Astrocyte (in vitro differentiated cells and primary cell): ENCODE results near the gene ZNF335. TPM values are rescaled to one million over a fixed set of nuclear protein-coding genes. Genes with fewer than 3 reads are reported as not detected.

Experiments used
- DNase-seq: peaks from one replicate; pipeline ENCODE4 v3.0.0-alpha.2; 2010; ENCODE audit warnings: low read depth
- FAIRE-seq: peaks from 2 replicates; lab custom pipeline; 2011; peaks lifted over from hg19 to GRCh38; lab: Jason Lieb, UNC
- H2AFZ ChIP-seq: 2 replicates; pipeline ENCODE4 v1.6.0; 2012; ENCODE audit warnings: low read depth, low read length, inconsistent platforms
- H3K27ac ChIP-seq: 2 replicates; pipeline ENCODE4 v1.5.1; 2011; ENCODE audit warnings: low read depth, low read length, inconsistent platforms
- H3K27me3 ChIP-seq: 2 replicates; pipeline ENCODE4 v1.6.0; 2011; ENCODE audit warnings: low read length, inconsistent platforms; ENCODE audit not compliant: insufficient read depth
- H3K36me3 ChIP-seq: 2 replicates; pipeline ENCODE4 v1.5.1; 2011; ENCODE audit warnings: low read length, inconsistent platforms; ENCODE audit not compliant: insufficient read depth
- H3K4me1 ChIP-seq: 2 replicates; pipeline ENCODE4 v1.5.1; 2011; ENCODE audit warnings: low read length, inconsistent platforms; ENCODE audit not compliant: insufficient read depth
- H3K4me2 ChIP-seq: 2 replicates; pipeline ENCODE4 v1.6.0; 2012; ENCODE audit warnings: low read length, inconsistent platforms
- H3K4me3 ChIP-seq: 2 replicates; pipeline ENCODE4 v1.5.1; 2011; ENCODE audit warnings: low read depth, mild to moderate bottlenecking, low read length, inconsistent platforms; ENCODE audit not compliant: insufficient read depth
- H3K79me2 ChIP-seq: 2 replicates; pipeline ENCODE4 v1.6.0; 2012; ENCODE audit warnings: mild to moderate bottlenecking, low read length, inconsistent platforms; ENCODE audit not compliant: insufficient read depth
- H3K9ac ChIP-seq: 2 replicates; pipeline ENCODE4 v1.6.0; 2012; ENCODE audit warnings: mild to moderate bottlenecking, low read length, inconsistent platforms
- H3K9me3 ChIP-seq: 2 replicates; pipeline ENCODE4 v1.5.1; 2012; ENCODE audit warnings: low read depth, mild to moderate bottlenecking, low read length, inconsistent platforms; ENCODE audit not compliant: insufficient read depth
- H4K20me1 ChIP-seq: 2 replicates; pipeline ENCODE4 v1.6.0; 2012; ENCODE audit warnings: low read length, inconsistent platforms; ENCODE audit not compliant: insufficient read depth
- H3K27ac Mint-ChIP-seq: one replicate; pipeline ENCODE4 v1.8.0; 2021; ENCODE audit warnings: mild to moderate bottlenecking, mixed read lengths; ENCODE audit not compliant: unreplicated experiment
- H3K27me3 Mint-ChIP-seq: one replicate; pipeline ENCODE4 v1.8.0; 2021; ENCODE audit warnings: low read depth, mixed read lengths; ENCODE audit not compliant: unreplicated experiment
- H3K36me3 Mint-ChIP-seq: one replicate; pipeline ENCODE4 v1.8.0; 2021; ENCODE audit warnings: low read depth, mixed read lengths; ENCODE audit not compliant: unreplicated experiment
- H3K4me1 Mint-ChIP-seq: one replicate; pipeline ENCODE4 v1.8.0; 2021; ENCODE audit warnings: low read depth, mixed read lengths; ENCODE audit not compliant: unreplicated experiment
- H3K4me3 Mint-ChIP-seq: one replicate; pipeline ENCODE4 v1.8.0; 2021; ENCODE audit warnings: mild to moderate bottlenecking, moderate library complexity, mixed read lengths; ENCODE audit not compliant: unreplicated experiment
- H3K9me3 Mint-ChIP-seq: one replicate; pipeline ENCODE4 v1.8.0; 2021; ENCODE audit warnings: mild to moderate bottlenecking, mixed read lengths; ENCODE audit not compliant: unreplicated experiment
- CTCF ChIP-seq: IDR thresholded peaks from 2 replicates; pipeline ENCODE4 v1.5.1; 2011; ENCODE audit warnings: low read depth, mild to moderate bottlenecking, inconsistent platforms, low read length, moderate library complexity; ENCODE audit not compliant: insufficient read depth
- EZH2 ChIP-seq: IDR thresholded peaks from 2 replicates; pipeline ENCODE4 v1.6.1; 2012; ENCODE audit warnings: mild to moderate bottlenecking, low read length, inconsistent platforms; ENCODE audit not compliant: insufficient read depth
- total RNA-seq: library from RNA; stranded (reverse); gene quantifications from 2 replicates; pipeline ENCODE4 v1.2.1, GENCODE V29; 2021

ZNF335 gene
- total RNA-seq, 1 donor from 2014 or later = 18.6 TPM

- Mint-ChIP-seq H3K4me1 (peaks cover 11% of the 10 kb centered on the region), H3K36me3 (peaks cover 3% of the 10 kb centered on the region), H3K27ac (peak overlapping the region; percentile 22), H3K4me3 (no peak overlapping the region), H3K9me3 (no peaks in the 10 kb centered on the region), H3K27me3 (peaks cover 2% of the 10 kb centered on the region)
- Histone ChIP-seq H4K20me1 (no peaks in the 10 kb centered on the region), H3K79me2 (no peaks in the 10 kb centered on the region), H3K27ac (peak overlapping the region; percentile 48), H3K4me3 (no peak overlapping the region), H2AFZ (peak overlapping the region; percentile 18), H3K9ac (peak overlapping the region; percentile 40), H3K9me3 (no peaks in the 10 kb centered on the region), H3K4me2 (peak overlapping the region; percentile 70), H3K27me3 (no peaks in the 10 kb centered on the region), H3K4me1 (peaks cover 21% of the 10 kb centered on the region), H3K36me3 (no peaks in the 10 kb centered on the region)
- no peak for FAIRE-seq
- no peak for TF ChIP-seq EZH2
- no peak for TF ChIP-seq CTCF
- DNase-seq = peak; percentile 79
These were observed 52.2 kb downstream of the ZNF335 start for GRCh38 chr20:45919542-45920399.

- Histone ChIP-seq H3K27me3 (no peaks in the 10 kb centered on the region), H3K9ac (no peak overlapping the region), H3K4me3 (no peak overlapping the region), H3K27ac (no peak overlapping the region), H3K9me3 (no peaks in the 10 kb centered on the region), H2AFZ (no peak overlapping the region), H3K4me1 (peaks cover 21% of the 10 kb centered on the region), H4K20me1 (no peaks in the 10 kb centered on the region), H3K36me3 (no peaks in the 10 kb centered on the region), H3K79me2 (no peaks in the 10 kb centered on the region), H3K4me2 (peak overlapping the region; percentile 70)
- FAIRE-seq (no peak), DNase-seq (no peak)
- no peak overlapping the region for H3K27ac Mint-ChIP-seq
- H3K4me3 Mint-ChIP-seq = no peak overlapping the region
- peaks cover 7% of the 10 kb centered on the region for H3K4me1 Mint-ChIP-seq
- H3K27me3 Mint-ChIP-seq = peaks cover 2% of the 10 kb centered on the region
- no peak for TF ChIP-seq CTCF
- no peak for TF ChIP-seq EZH2
- H3K36me3 Mint-ChIP-seq = peaks cover 3% of the 10 kb centered on the region
- H3K9me3 Mint-ChIP-seq = no peaks in the 10 kb centered on the region
These were observed 53.0 kb downstream of the ZNF335 start for GRCh38 chr20:45918779-45919537.
